Heart right ventricle (tissue), 16 donors: ENCODE results near the gene MAD2L1BP. TPM values are rescaled to one million over a fixed set of nuclear protein-coding genes. Genes with fewer than 3 reads are reported as not detected.

Experiments
- ATAC-seq, 8 donors: fragments of 200-7000 bp; cut with Tn5 transposase; one replicate each; pipeline ENCODE4 v1.9.1; 2020; ENCODE audit warnings: mild to moderate bottlenecking in 8 of 8, moderate library complexity in 8 of 8, moderate number of reproducible peaks in 1 of 8
- DNase-seq, 2 donors: peaks; one replicate each; pipeline ENCODE4 v3.0.0-alpha.2; 2020
- H3K27ac ChIP-seq, 10 donors: fragments of 200-600 bp; sonication (generic) in 2 of 10; one replicate each; pipeline versions ENCODE4 v1.5.0 to v1.8.0; 2020 to 2022; ENCODE audit warnings: mild to moderate bottlenecking in 3 of 10
- H3K27me3 ChIP-seq, 7 donors: fragments of 200-600 bp; one replicate each; pipeline ENCODE4 v1.8.0; 2021 to 2022; ENCODE audit warnings: mild to moderate bottlenecking in 2 of 7
- H3K36me3 ChIP-seq, 9 donors: fragments of 200-600 bp; sonication (generic) in 1 of 9; one replicate each; pipeline versions ENCODE4 v1.5.0 to v1.8.0; 2020 to 2022; ENCODE audit warnings: mild to moderate bottlenecking in 2 of 9
- H3K4me1 ChIP-seq, 9 donors: fragments of 200-600 bp; sonication (generic) in 1 of 9; one replicate each; pipeline versions ENCODE4 v1.5.0 to v1.8.0; 2020 to 2022; ENCODE audit warnings: mild to moderate bottlenecking in 4 of 9
- H3K4me3 ChIP-seq, 10 donors: fragments of 200-600 bp; sonication (generic) in 2 of 10; one replicate each; pipeline versions ENCODE4 v1.5.0 to v1.8.0; 2020 to 2022; ENCODE audit warnings: mild to moderate bottlenecking in 7 of 10, moderate library complexity in 2 of 10
- H3K9me3 ChIP-seq, 11 donors: fragments of 200-600 bp in 10 of 11; sonication (generic) in 2 of 11; one replicate each; pipeline versions ENCODE4 v1.5.0 to v1.8.0; 2013 to 2022; ENCODE audit warnings: mild to moderate bottlenecking in 2 of 11, control low read depth in 1 of 11, moderate library complexity in 1 of 11
- CTCF ChIP-seq, 9 donors: fragments of 200-600 bp; sonication (generic) in 2 of 9; IDR thresholded peaks; one replicate each; pipeline versions ENCODE4 v1.5.0 to v1.8.0; 2021 to 2022; ENCODE audit warnings: antibody characterized with exemption in 9 of 9, mild to moderate bottlenecking in 5 of 9, moderate library complexity in 1 of 9
- WGBS, 2 donors: extraction: QIAGEN DNeasy Blood & Tissue Kit; methylation state at CpG; one replicate each; pipeline ENCODE4 v1.1.7; 2013; ENCODE audit warnings: inconsistent platforms in 1 of 2; 5-methylcytosine and 5-hydroxymethylcytosine counted together
- intact Hi-C, 10 donors: fragments of 100-400 bp; cut with DNase I; formaldehyde crosslinking; loops; one replicate each; pipeline versions ENCODE4 v1.11.1 to v1.14.2; 2022
- polyA plus RNA-seq, 2 donors: library from polyadenylated mRNA; stranded (reverse); fragments of 200-250 nt; gene quantifications; one replicate each; pipeline ENCODE4 v1.2.3, GENCODE V29; 2013
- total RNA-seq, 10 donors: library from RNA; stranded (reverse); fragmentation: NEBNext Ultra II Directional in 3 of 10; extraction: Animal tissue kit (Norgen Biotek cat#: 25700) in 3 of 10; gene quantifications; one replicate each; pipeline versions ENCODE4 v1.2.1 to v1.2.4, GENCODE V29; 2021 to 2023
- donor health status: Arrhythmogenic right ventricular cardiomyopathy.
- donor health status: ischemic (EF 13 %, LVEDD 7.1; RV severe dilation, severe dysfunction).
- donor health status: healthy with polysubstance abuse.
- donor health status: DM: no; HTN: yes; CAD: no.
- donor health status: DM: no; HTN: no; CAD: no.
- donor health status: ischemic (EF 25% LVEDD 6.9; RV normal size, moderate dysfunction).
- donor health status: ischemic (EF 25% LVEDD 5.7; RV mildly dilated, moderate dysfunction).
- donor health status: healthy.
- donor health status: DM: yes; HTN: yes; CAD: no.
- donor health status: Ischemic cardiomyopathy.
- donor health status: ischemic (EF 35%, LVEDD 5.7; RV mildly dilated, moderate dysfunction).
- donor health status: nonischemic (EF 11% LVEDD 7.7; RV severe dilation, severe dysfunction).
- donor health status: DM: yes; HTN: yes; CAD: no.
- donor health status: PGD.
- donor health status: ischemic (EF 29% LVEDD 5.4; RV normal size, mild dysfunction).
- donor health status: nonischemic (EF 23%, LVEDD 6.1; RV moderate dilation, normal function).

MAD2L1BP gene
- total and polyA plus RNA-seq, 12 donors = 13.5 to 34.8 (median 28.1) TPM

GRCh38 chr6:43687437-43688347 lies 52.1 kb downstream of the MAD2L1BP start, which contains the start of gene MRPS18A:
TSS of gene MRPS18A (minus strand) at chr6:43687791. CDS start at chr6:43687779, 12 bp downstream.
- peaks cover 0 to 21% (median 0%) of the 10 kb centered on the region in 9 donors for H3K36me3 ChIP-seq
- H3K4me3 ChIP-seq = peak within 1 kb of the TSS; percentile 62 to 92 (median 88)
- DNase-seq = peak; percentile 81 to 84
- no peaks in the 10 kb centered on the region for H3K27me3 ChIP-seq
- peak; percentile 93 to 97 (median 96) for ATAC-seq
- H3K4me1 ChIP-seq = peaks cover 7 to 53% (median 32%) of the 10 kb centered on the region in 9 donors
- TF ChIP-seq CTCF (IDR thresholded peaks at IDR 0.05) = no peak
- H3K9me3 ChIP-seq = no peaks in the 10 kb centered on the region
- peak within 1 kb of the TSS; percentile 63 to 90 (median 83) for H3K27ac ChIP-seq
- intact Hi-C loops = no loop called here
- WGBS, 2 donors = 7 to 8% methylated on average over 43 of the region's 43 CpGs

GRCh38 chr6:43689421-43689820 lies 53.8 kb downstream of the MAD2L1BP start:
- Histone ChIP-seq H3K27ac (no peak overlapping the region), H3K27me3 (no peaks in the 10 kb centered on the region), H3K4me3 (no peak overlapping the region), H3K4me1 (peaks cover 7 to 36% (median 21%) of the 10 kb centered on the region in 9 donors), H3K9me3 (no peaks in the 10 kb centered on the region), H3K36me3 (peaks cover 0 to 15% (median 0%) of the 10 kb centered on the region in 9 donors)
- intact Hi-C loops = no loop called here
- DNase-seq (no peak), ATAC-seq (no peak)
- 71 to 84% methylated on average over 2 of the region's 2 CpGs for WGBS, 2 donors
- TF ChIP-seq CTCF (IDR thresholded peaks at IDR 0.05) = no peak

Other genes with a start within 250 kb of the MAD2L1BP start
- gene ABCC10, start 208.3 kb upstream of the MAD2L1BP start, total RNA-seq = 10 to 100 TPM in 7 of 10 donors, 1 to 10 TPM in 3; 7.8 to 16.8 (median 10.9) TPM
- gene ABCC10, start 208.3 kb upstream of the MAD2L1BP start, polyA plus RNA-seq = 10 to 100 TPM in 1 of 2 donors, 1 to 10 TPM in 1; 7.1 to 44.3 TPM
- 1 to 10 TPM in 6 of 10 donors, under 1 TPM in 3, not detected in 1; 0.28 to 5.1 (median 1.2) TPM for gene DLK2, start 180.3 kb upstream of the MAD2L1BP start, total RNA-seq
- gene DLK2, start 180.3 kb upstream of the MAD2L1BP start, polyA plus RNA-seq = 1 to 10 TPM; 1.8 to 4.5 TPM
- 10 to 100 TPM; 14.7 to 29.3 (median 19.6) TPM for gene TJAP1, start 158.3 kb upstream of the MAD2L1BP start, total RNA-seq
- gene TJAP1, start 158.3 kb upstream of the MAD2L1BP start, polyA plus RNA-seq = 10 to 100 TPM; 13.0 to 29.7 TPM
- gene LRRC73, start 125.5 kb upstream of the MAD2L1BP start, total RNA-seq = 1 to 10 TPM in 8 of 10 donors, under 1 TPM in 2; 0.53 to 3.8 (median 2.1) TPM
- gene LRRC73, start 125.5 kb upstream of the MAD2L1BP start, polyA plus RNA-seq = 1 to 10 TPM in 1 of 2 donors, under 1 TPM in 1; 0.44 to 1.9 TPM
- 10 to 100 TPM; 52.6 to 86.3 (median 69.0) TPM for gene YIPF3, start 118.9 kb upstream of the MAD2L1BP start, total RNA-seq
- gene YIPF3, start 118.9 kb upstream of the MAD2L1BP start, polyA plus RNA-seq = 100 to 1,000 TPM in 1 of 2 donors, 10 to 100 TPM in 1; 50.3 to 115 TPM
- 10 to 100 TPM; 10.3 to 21.9 (median 15.3) TPM for gene POLR1C, start 118.8 kb upstream of the MAD2L1BP start, total RNA-seq
- gene POLR1C, start 118.8 kb upstream of the MAD2L1BP start, polyA plus RNA-seq = 10 to 100 TPM; 13.9 to 35.5 TPM
- gene XPO5, start 59.8 kb upstream of the MAD2L1BP start, total RNA-seq = 10 to 100 TPM; 11.7 to 20.1 (median 17.0) TPM
- gene XPO5, start 59.8 kb upstream of the MAD2L1BP start, polyA plus RNA-seq = 10 to 100 TPM in 1 of 2 donors, 1 to 10 TPM in 1; 6.9 to 10.8 TPM
- gene POLH, start 59.7 kb upstream of the MAD2L1BP start, total RNA-seq = 10 to 100 TPM in 4 of 10 donors, 1 to 10 TPM in 6; 5.5 to 11.2 (median 8.9) TPM
- 1 to 10 TPM; 2.1 to 2.7 TPM for gene POLH, start 59.7 kb upstream of the MAD2L1BP start, polyA plus RNA-seq
- gene GTPBP2, start 6.6 kb upstream of the MAD2L1BP start, total RNA-seq = 10 to 100 TPM; 19.5 to 32.1 (median 25.1) TPM
- gene GTPBP2, start 6.6 kb upstream of the MAD2L1BP start, polyA plus RNA-seq = 10 to 100 TPM; 37.3 to 37.9 TPM
- gene RSPH9, start 9.2 kb downstream of the MAD2L1BP start, total RNA-seq = under 1 TPM in 5 of 10 donors, not detected in 5; 0.09 to 0.15 (median 0.12) TPM
- gene RSPH9, start 9.2 kb downstream of the MAD2L1BP start, polyA plus RNA-seq = under 1 TPM; 0.44 to 0.45 TPM
- gene MRPS18A, start 52.0 kb downstream of the MAD2L1BP start, total RNA-seq = 10 to 100 TPM; 36.0 to 52.9 (median 40.6) TPM
- gene MRPS18A, start 52.0 kb downstream of the MAD2L1BP start, polyA plus RNA-seq = 100 to 1,000 TPM in 1 of 2 donors, 10 to 100 TPM in 1; 30.4 to 103 TPM
- 100 to 1,000 TPM; 163 to 456 (median 216) TPM for gene VEGFA, start 134.4 kb downstream of the MAD2L1BP start, total RNA-seq
- gene VEGFA, start 134.4 kb downstream of the MAD2L1BP start, polyA plus RNA-seq = 100 to 1,000 TPM; 133 to 396 TPM